Measurements from ENCODE around the gene SERPINB4.
"Not testable (repeated sequence)": the region's sequence is repeated elsewhere in the genome, so short reads cannot be mapped to it uniquely, and the experiment has no call there.

Gene SERPINB4

GRCh38 chr18:63664571-63664970, 20.5 kb upstream of the SERPINB4 start:
- Histone ChIP-seq H3K79me2 (ENCODE audit: insufficient read depth, low read length) (no peaks in the 10 kb centered on the region), H3F3A (ENCODE audit: insufficient read depth, low read length) (no peaks in the 10 kb centered on the region), H2AFZ (ENCODE audit: low read length) (no peak overlapping the region)

GRCh38 chr18:63661750-63662149, 17.7 kb upstream of the SERPINB4 start, which contains the start of gene SERPINB3:
Gene SERPINB3 (minus strand): TSS chr18:63661893. CDS start chr18:63661216, 677 bp downstream.
- not testable (repeated sequence) for H3K4me3 ChIP-seq (ENCODE audit: low read depth, low read length, poor library complexity, severe bottlenecking); H3K9ac ChIP-seq (ENCODE audit: low read length); H3F3A ChIP-seq (ENCODE audit: insufficient read depth, low read length); H3K9me3 ChIP-seq (ENCODE audit: low read length); H3K9me2 ChIP-seq (ENCODE audit: low read depth, low read length); H2AFZ ChIP-seq (ENCODE audit: low read length); H3K36me3 ChIP-seq (ENCODE audit: insufficient read depth, low read length); H4K20me1 ChIP-seq (ENCODE audit: insufficient read depth, low read length); H3K27me3 ChIP-seq (ENCODE audit: insufficient read depth, low read length); H3K4me2 ChIP-seq (ENCODE audit: low read length); H3K27ac ChIP-seq (ENCODE audit: low read depth, low read length, poor library complexity, severe bottlenecking); H3K4me1 ChIP-seq (ENCODE audit: insufficient read depth, low read length, severe bottlenecking); H3K79me2 ChIP-seq (ENCODE audit: insufficient read depth, low read length)

More at GRCh38 chr18:63664571-63664970, 20.5 kb upstream of the SERPINB4 start:
- no peaks in the 10 kb centered on the region for H3K9me3 ChIP-seq (ENCODE audit: low read length)
- no peak overlapping the region for H3K4me2 ChIP-seq (ENCODE audit: low read length)
- no peaks in the 10 kb centered on the region for H3K4me1 ChIP-seq (ENCODE audit: insufficient read depth, low read length, severe bottlenecking)
- TF ChIP-seq EZH2 (IDR thresholded peaks at IDR 0.05; ENCODE audit: borderline replicate concordance, low read length) = no peak
- no peak for TF ChIP-seq CTCF (IDR thresholded peaks at IDR 0.05; ENCODE audit: low read length)
- no peak overlapping the region for H3K27ac ChIP-seq (ENCODE audit: low read depth, low read length, poor library complexity, severe bottlenecking)
- no peaks in the 10 kb centered on the region for H3K36me3 ChIP-seq (ENCODE audit: insufficient read depth, low read length)
- H3K27me3 ChIP-seq (ENCODE audit: insufficient read depth, low read length) = no peaks in the 10 kb centered on the region
- no peaks in the 10 kb centered on the region for H3K9me2 ChIP-seq (ENCODE audit: low read depth, low read length)
- no peak overlapping the region for H3K9ac ChIP-seq (ENCODE audit: low read length)
- H3K4me3 ChIP-seq (ENCODE audit: low read depth, low read length, poor library complexity, severe bottlenecking) = no peak overlapping the region
- no peaks in the 10 kb centered on the region for H4K20me1 ChIP-seq (ENCODE audit: insufficient read depth, low read length)

- not testable (repeated sequence) for H3K27me3 ChIP-seq (ENCODE audit: insufficient read depth, low read length); H3K4me2 ChIP-seq (ENCODE audit: low read length); H4K20me1 ChIP-seq (ENCODE audit: insufficient read depth, low read length); H3K79me2 ChIP-seq (ENCODE audit: insufficient read depth, low read length); H2AFZ ChIP-seq (ENCODE audit: low read length); H3K9me2 ChIP-seq (ENCODE audit: low read depth, low read length); H3K9me3 ChIP-seq (ENCODE audit: low read length); H3K9ac ChIP-seq (ENCODE audit: low read length); H3K27ac ChIP-seq (ENCODE audit: low read depth, low read length, poor library complexity, severe bottlenecking); H3K36me3 ChIP-seq (ENCODE audit: insufficient read depth, low read length); H3K4me3 ChIP-seq (ENCODE audit: low read depth, low read length, poor library complexity, severe bottlenecking); H3K4me1 ChIP-seq (ENCODE audit: insufficient read depth, low read length, severe bottlenecking); H3F3A ChIP-seq (ENCODE audit: insufficient read depth, low read length)
Measured at GRCh38 chr18:63658920-63659319, 14.9 kb upstream of the SERPINB4 start.

GRCh38 chr18:63650271-63650670, 6.2 kb upstream of the SERPINB4 start:
- H3K4me1 ChIP-seq (ENCODE audit: insufficient read depth, low read length, severe bottlenecking); H3K9ac ChIP-seq (ENCODE audit: low read length); H3F3A ChIP-seq (ENCODE audit: insufficient read depth, low read length); H4K20me1 ChIP-seq (ENCODE audit: insufficient read depth, low read length); H3K27me3 ChIP-seq (ENCODE audit: insufficient read depth, low read length); H3K9me3 ChIP-seq (ENCODE audit: low read length); H3K9me2 ChIP-seq (ENCODE audit: low read depth, low read length); H3K36me3 ChIP-seq (ENCODE audit: insufficient read depth, low read length); H3K4me3 ChIP-seq (ENCODE audit: low read depth, low read length, poor library complexity, severe bottlenecking); H3K27ac ChIP-seq (ENCODE audit: low read depth, low read length, poor library complexity, severe bottlenecking); H2AFZ ChIP-seq (ENCODE audit: low read length); H3K79me2 ChIP-seq (ENCODE audit: insufficient read depth, low read length); H3K4me2 ChIP-seq (ENCODE audit: low read length): not testable (repeated sequence)

- Histone ChIP-seq H3K4me1 (ENCODE audit: insufficient read depth, low read length, severe bottlenecking) (no peaks in the 10 kb centered on the region), H4K20me1 (ENCODE audit: insufficient read depth, low read length) (no peaks in the 10 kb centered on the region), H3K36me3 (ENCODE audit: insufficient read depth, low read length) (no peaks in the 10 kb centered on the region), H3K27ac (ENCODE audit: low read depth, low read length, poor library complexity, severe bottlenecking) (no peak overlapping the region), H3K4me2 (ENCODE audit: low read length) (no peak overlapping the region), H2AFZ (ENCODE audit: low read length) (no peak overlapping the region), H3K79me2 (ENCODE audit: insufficient read depth, low read length) (no peaks in the 10 kb centered on the region), H3K4me3 (ENCODE audit: low read depth, low read length, poor library complexity, severe bottlenecking) (no peak overlapping the region), H3F3A (ENCODE audit: insufficient read depth, low read length) (no peaks in the 10 kb centered on the region), H3K9me2 (ENCODE audit: low read depth, low read length) (no peaks in the 10 kb centered on the region; the same call in 1 of the 2 replicates), H3K9ac (ENCODE audit: low read length) (no peak overlapping the region), H3K27me3 (ENCODE audit: insufficient read depth, low read length) (no peaks in the 10 kb centered on the region), H3K9me3 (ENCODE audit: low read length) (no peaks in the 10 kb centered on the region)
- TF ChIP-seq EZH2 (IDR thresholded peaks at IDR 0.05; ENCODE audit: borderline replicate concordance, low read length) = no peak
- no peak for TF ChIP-seq CTCF (IDR thresholded peaks at IDR 0.05; ENCODE audit: low read length)
Measured at GRCh38 chr18:63648241-63648640, 4.2 kb upstream of the SERPINB4 start.
